GM23248 (cell line): ENCODE results near the gene FOXP3.

Experiments
- EZH2 ChIP-seq: fragments of 200-600 bp; sonication (generic); IDR thresholded peaks from 2 replicates; pipeline ENCODE4 v1.6.1; 2018; ENCODE audit warnings: antibody characterized with exemption, mild to moderate bottlenecking; ENCODE audit not compliant: insufficient read depth, poor library complexity, severe bottlenecking
- EZH2phosphoT487 ChIP-seq: fragments of 200-600 bp; sonication (generic); IDR thresholded peaks from 2 replicates; pipeline ENCODE4 v1.6.1; 2018; ENCODE audit warnings: antibody characterized with exemption, moderate library complexity, mild to moderate bottlenecking, low read depth; ENCODE audit not compliant: insufficient read depth

DNA sequence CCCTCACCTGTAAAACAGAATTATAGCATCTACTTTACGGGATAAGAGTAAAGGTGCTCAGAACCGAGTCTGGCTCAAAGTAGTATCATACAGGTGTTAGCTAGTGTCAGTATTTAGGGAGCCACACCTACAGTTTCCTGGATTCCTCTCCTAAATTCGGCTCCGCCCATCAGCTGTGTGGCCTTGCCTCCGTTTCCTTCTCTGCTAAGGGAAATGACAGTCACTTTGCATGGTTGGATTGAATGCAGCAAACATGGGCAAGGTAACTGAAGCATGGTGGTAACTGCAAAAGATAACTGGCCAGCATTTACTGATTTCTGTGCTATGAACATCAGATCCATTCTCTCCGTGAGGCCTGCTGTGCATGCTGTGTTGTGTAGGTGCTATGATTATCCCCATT lies 7.9 kb upstream of the FOXP3 start:
- no peak for TF ChIP-seq EZH2
- no peak for TF ChIP-seq EZH2phosphoT487
